Stimulated activated CD8-positive, alpha-beta memory T cell treated with anti-CD3 and anti-CD28 coated beads, Interleukin-15, amount 100 ng/mL, for 24 hours (primary cell): ENCODE data around the gene SLC26A1.
"Not testable (repeated sequence)": the region's sequence is repeated elsewhere in the genome, so short reads cannot be mapped to it uniquely, and the experiment has no call there.

Experiments
- DNase-seq: peaks from one replicate; pipeline ENCODE4 v3.0.0-alpha.2; 2020; ENCODE audit warnings: low read depth

The SLC26A1 gene

GRCh38 chr4:954211-955020, 38.8 kb downstream of the SLC26A1 start:
- no peak for DNase-seq

- DNase-seq = no peak
Observed at GRCh38 chr4:953574-953915, 39.7 kb downstream of the SLC26A1 start.

- no peak for DNase-seq
Observed at GRCh38 chr4:952881-953573, 40.2 kb downstream of the SLC26A1 start.

- no peak for DNase-seq
Observed at GRCh38 chr4:951594-952468, 41.4 kb downstream of the SLC26A1 start.

GRCh38 chr4:951186-951585, 42.0 kb downstream of the SLC26A1 start:
- no peak for DNase-seq

- DNase-seq = no peak
Observed at GRCh38 chr4:950136-951020, 42.8 kb downstream of the SLC26A1 start.

GRCh38 chr4:949656-950055, 43.5 kb downstream of the SLC26A1 start:
- DNase-seq = no peak

- DNase-seq = no peak
Observed at GRCh38 chr4:948936-949300, 44.3 kb downstream of the SLC26A1 start.

GRCh38 chr4:948101-948935, 44.9 kb downstream of the SLC26A1 start:
- no peak for DNase-seq

- no peak for DNase-seq
Observed at GRCh38 chr4:947491-947971, 45.7 kb downstream of the SLC26A1 start.

- no peak for DNase-seq
Observed at GRCh38 chr4:946517-947471, 46.4 kb downstream of the SLC26A1 start.

- DNase-seq = no peak
Observed at GRCh38 chr4:946103-946450, 47.1 kb downstream of the SLC26A1 start.

- DNase-seq = no peak
Observed at GRCh38 chr4:945274-946102, 47.7 kb downstream of the SLC26A1 start.

- DNase-seq = not testable (repeated sequence)
Observed at GRCh38 chr4:939508-939907, 53.7 kb downstream of the SLC26A1 start.
